GM12873 (cell line): ENCODE measurements around the gene RBM33.

ENCODE experiments used
- TF ChIP-seq, protein P1 (sequence below): IDR thresholded peaks from 2 replicates; pipeline ENCODE4 v1.5.1; 2012; ENCODE audit warnings: low read depth, mild to moderate bottlenecking, moderate library complexity, low read length, control low read depth; ENCODE audit not compliant: insufficient read depth; ENCODE audit errors: missing control alignments

The RBM33 gene

DNA sequence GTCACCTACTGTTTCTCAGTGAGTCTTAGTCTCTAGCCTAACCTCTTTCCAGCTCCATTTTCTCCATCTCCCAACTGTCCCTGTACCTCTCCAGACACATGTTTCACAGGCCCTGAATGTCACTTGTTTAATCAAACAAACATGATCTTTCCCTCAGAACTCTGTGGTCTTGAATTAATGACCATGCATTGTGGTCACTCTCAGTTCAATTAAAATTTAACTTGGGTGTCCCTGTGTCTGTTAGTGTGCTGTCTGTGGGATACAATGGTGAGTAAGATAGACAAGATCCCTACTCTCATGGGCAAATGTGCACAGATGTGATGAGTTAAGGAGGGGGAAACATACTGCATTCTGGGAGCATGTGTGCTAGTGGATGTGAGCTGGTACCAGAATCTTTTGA, 65.0 kb downstream of the RBM33 start:
- TF ChIP-seq, protein P1, sequence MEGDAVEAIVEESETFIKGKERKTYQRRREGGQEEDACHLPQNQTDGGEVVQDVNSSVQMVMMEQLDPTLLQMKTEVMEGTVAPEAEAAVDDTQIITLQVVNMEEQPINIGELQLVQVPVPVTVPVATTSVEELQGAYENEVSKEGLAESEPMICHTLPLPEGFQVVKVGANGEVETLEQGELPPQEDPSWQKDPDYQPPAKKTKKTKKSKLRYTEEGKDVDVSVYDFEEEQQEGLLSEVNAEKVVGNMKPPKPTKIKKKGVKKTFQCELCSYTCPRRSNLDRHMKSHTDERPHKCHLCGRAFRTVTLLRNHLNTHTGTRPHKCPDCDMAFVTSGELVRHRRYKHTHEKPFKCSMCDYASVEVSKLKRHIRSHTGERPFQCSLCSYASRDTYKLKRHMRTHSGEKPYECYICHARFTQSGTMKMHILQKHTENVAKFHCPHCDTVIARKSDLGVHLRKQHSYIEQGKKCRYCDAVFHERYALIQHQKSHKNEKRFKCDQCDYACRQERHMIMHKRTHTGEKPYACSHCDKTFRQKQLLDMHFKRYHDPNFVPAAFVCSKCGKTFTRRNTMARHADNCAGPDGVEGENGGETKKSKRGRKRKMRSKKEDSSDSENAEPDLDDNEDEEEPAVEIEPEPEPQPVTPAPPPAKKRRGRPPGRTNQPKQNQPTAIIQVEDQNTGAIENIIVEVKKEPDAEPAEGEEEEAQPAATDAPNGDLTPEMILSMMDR, result no peak

DNA sequence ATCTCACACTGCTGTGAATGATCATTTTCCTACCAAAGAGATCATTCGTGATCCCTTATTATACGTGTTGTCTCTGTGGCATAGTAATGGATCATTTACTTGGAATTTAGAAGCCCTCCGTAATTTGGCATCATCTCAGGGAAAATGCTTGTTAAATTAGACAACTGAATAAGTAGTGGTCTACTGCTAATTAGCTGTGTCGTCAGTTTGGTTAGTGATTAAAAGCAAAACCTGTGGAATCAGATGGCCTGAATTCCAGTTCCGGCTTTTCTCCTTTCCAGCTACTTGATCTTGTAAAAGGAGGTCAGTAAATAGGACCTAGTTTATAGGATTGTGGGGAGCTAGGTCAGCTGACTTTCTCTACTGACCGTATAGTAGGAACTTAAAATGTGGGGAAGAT, 65.6 kb downstream of the RBM33 start:
- TF ChIP-seq, protein P1, result no peak

DNA sequence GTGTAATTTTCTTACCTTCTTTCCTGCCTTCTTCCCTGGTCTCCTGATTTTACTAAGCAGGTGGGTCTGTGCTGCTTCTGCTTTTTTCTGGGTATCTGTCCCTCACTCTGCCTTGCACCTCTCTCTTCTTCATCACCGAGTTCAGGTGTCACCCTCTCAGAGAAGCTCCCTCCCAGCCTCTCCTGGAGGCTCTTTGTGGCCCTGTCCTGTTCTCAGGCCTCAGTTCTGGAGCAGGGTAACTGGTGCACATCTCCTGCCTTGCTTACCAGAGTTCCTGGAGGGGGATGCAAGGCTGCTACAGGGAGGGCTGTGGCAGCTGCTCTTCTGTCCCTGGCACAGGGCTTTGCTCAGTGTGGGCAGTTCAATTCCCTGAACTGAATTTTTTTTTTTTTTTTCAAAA, 66.1 kb downstream of the RBM33 start:
- TF ChIP-seq, protein P1, result no peak

DNA sequence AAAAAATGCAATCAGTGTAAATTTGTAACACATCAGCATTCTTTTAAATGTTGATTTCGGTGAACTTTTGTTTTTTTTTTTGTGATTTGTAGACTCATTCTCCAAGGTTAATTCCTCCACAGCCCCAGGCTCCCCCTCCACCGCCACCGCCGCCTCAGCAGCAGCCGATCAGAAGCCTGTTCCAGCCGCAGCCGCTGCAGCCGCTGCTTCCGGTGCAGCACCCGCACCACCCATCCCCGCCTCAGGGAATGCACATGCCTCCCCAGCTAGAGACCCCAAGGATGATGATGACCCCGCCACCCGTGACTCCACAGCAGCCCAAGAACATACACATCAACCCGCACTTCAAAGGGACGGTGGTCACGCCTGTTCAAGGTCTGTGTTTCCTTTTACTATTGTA, 66.6 kb downstream of the RBM33 start:
- TF ChIP-seq, protein P1, result no peak

- TF ChIP-seq, protein P1, result no peak
These were observed 68.9 kb downstream of the RBM33 start for GRCh38 chr7:155713384-155713783.

- TF ChIP-seq, protein P1, result no peak
These were observed 70.2 kb downstream of the RBM33 start for GRCh38 chr7:155714702-155715101.

DNA sequence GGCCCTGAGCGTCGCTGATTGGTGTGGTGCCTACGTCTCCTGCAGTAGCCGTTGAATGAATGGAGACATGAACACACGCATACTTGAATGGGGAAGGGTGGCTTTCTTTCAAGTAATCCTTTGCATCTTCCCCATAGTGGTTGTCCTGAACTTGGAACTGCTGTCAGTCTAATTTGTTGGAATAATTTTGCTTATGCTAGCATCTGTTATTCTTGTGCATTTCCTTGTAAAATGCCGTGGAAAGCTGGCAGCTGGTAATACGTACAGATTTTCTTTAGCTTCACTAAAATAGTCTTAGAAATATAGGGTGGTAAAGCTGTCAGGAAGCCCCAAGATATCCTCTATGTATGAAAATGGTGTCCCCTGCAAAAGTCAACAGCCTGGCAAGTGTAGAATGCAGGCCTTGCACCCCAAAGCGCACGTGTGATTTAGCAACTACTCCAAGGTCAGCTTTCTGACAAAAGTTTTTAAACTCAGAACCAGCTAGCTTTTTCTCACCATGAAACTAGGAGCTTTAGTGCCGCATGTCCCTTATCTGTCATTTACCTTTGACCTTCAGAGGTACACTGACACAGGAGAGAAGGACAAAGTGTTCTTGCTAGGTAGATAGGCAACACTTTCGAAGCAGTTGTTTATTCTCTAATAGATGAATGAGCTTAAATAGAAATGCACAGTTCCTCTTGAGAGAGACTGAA, 70.8 kb downstream of the RBM33 start:
- TF ChIP-seq, protein P1, result no peak
